ENCODE data around the gene MDFIC. TPM values are rescaled to one million over a fixed set of nuclear protein-coding genes. Genes with fewer than 3 reads are reported as not detected.

Gene MDFIC
- total RNA-seq, 1 donor from 2014 or later, result 10.1 TPM

DNA sequence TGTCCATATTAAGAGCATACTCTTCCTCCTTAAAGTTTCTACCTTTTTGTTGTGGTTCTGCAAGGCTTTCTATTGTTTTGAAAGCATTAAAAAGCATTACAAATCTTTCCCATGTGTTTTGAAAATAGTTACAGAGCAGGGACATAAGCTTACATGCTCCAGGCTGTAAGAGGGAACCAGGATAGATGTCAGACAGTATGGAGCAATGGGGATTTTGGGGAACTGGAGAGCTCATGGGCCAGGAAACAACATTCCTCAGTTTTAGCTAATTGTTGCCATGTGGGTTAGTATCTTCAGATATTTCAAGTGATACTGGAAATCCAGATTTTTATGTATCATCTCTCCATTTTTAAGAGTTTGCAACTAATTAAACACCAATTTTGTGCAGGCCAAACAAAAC, 3.5 kb downstream of the MDFIC start:
- H3K4me1 Mint-ChIP-seq, result peaks cover 13% of the 10 kb centered on the region
- no peaks in the 10 kb centered on the region for H3K36me3 Mint-ChIP-seq (ENCODE audit: low read depth)
- H3K27me3 Mint-ChIP-seq (ENCODE audit: low read depth), result no peaks in the 10 kb centered on the region
- H3K4me3 Mint-ChIP-seq, result no peak overlapping the region
- DNase-seq (ENCODE audit: low read depth, low spot score), result no peak
- no peaks in the 10 kb centered on the region for H3K9me3 Mint-ChIP-seq
- TF ChIP-seq, protein P1, sequence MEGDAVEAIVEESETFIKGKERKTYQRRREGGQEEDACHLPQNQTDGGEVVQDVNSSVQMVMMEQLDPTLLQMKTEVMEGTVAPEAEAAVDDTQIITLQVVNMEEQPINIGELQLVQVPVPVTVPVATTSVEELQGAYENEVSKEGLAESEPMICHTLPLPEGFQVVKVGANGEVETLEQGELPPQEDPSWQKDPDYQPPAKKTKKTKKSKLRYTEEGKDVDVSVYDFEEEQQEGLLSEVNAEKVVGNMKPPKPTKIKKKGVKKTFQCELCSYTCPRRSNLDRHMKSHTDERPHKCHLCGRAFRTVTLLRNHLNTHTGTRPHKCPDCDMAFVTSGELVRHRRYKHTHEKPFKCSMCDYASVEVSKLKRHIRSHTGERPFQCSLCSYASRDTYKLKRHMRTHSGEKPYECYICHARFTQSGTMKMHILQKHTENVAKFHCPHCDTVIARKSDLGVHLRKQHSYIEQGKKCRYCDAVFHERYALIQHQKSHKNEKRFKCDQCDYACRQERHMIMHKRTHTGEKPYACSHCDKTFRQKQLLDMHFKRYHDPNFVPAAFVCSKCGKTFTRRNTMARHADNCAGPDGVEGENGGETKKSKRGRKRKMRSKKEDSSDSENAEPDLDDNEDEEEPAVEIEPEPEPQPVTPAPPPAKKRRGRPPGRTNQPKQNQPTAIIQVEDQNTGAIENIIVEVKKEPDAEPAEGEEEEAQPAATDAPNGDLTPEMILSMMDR (conservative IDR thresholded peaks at IDR 0.05), result no peak
- no peak overlapping the region for H3K27ac Mint-ChIP-seq (ENCODE audit: unreplicated experiment)

GRCh38 chr7:114928060-114928459, 6.2 kb downstream of the MDFIC start:
- Mint-ChIP-seq H3K27ac (ENCODE audit: unreplicated experiment) (no peak overlapping the region), H3K4me3 (no peak overlapping the region), H3K36me3 (ENCODE audit: low read depth) (no peaks in the 10 kb centered on the region), H3K4me1 (peaks cover 9% of the 10 kb centered on the region), H3K27me3 (ENCODE audit: low read depth) (no peaks in the 10 kb centered on the region), H3K9me3 (no peaks in the 10 kb centered on the region)
- TF ChIP-seq, protein P1 (conservative IDR thresholded peaks at IDR 0.05), result no peak
- no peak for DNase-seq (ENCODE audit: low read depth, low spot score)

GRCh38 chr7:114929570-114929969, 7.7 kb downstream of the MDFIC start:
- Mint-ChIP-seq H3K27me3 (ENCODE audit: low read depth) (no peaks in the 10 kb centered on the region), H3K4me3 (no peak overlapping the region), H3K27ac (ENCODE audit: unreplicated experiment) (no peak overlapping the region), H3K4me1 (no peaks in the 10 kb centered on the region), H3K9me3 (no peaks in the 10 kb centered on the region), H3K36me3 (ENCODE audit: low read depth) (no peaks in the 10 kb centered on the region)
- no peak for DNase-seq (ENCODE audit: low read depth, low spot score)
- TF ChIP-seq, protein P1 (conservative IDR thresholded peaks at IDR 0.05), result no peak

DNA sequence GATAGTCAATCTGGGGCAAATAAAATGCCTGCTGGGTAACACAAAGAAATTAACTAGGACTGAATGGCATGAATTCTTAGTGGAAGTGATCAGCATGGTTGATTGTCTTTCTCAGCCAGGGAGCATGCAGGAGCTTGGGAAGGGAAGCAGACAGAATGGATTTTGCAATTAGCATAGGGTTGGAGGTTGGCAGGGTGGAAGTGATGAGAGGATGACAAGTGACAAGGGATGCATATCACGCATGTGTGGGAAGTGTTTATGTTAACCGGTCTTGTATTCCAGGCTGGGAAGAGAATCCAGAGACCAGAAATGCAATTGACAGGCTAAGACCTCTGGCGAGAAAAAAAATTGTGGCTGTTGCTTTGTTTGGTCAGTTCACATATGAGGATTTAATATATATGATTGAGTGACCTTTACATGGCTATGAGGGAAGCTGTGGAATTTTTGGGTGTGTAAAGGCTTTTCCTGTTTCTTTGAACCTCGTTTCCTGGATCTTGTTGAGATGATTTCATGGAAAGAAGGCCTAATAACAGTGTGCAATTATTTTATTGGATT, 8.3 kb downstream of the MDFIC start:
- no peaks in the 10 kb centered on the region for H3K36me3 Mint-ChIP-seq (ENCODE audit: low read depth)
- H3K4me3 Mint-ChIP-seq, result no peak overlapping the region
- H3K9me3 Mint-ChIP-seq, result no peaks in the 10 kb centered on the region
- no peak overlapping the region for H3K27ac Mint-ChIP-seq (ENCODE audit: unreplicated experiment)
- no peaks in the 10 kb centered on the region for H3K27me3 Mint-ChIP-seq (ENCODE audit: low read depth)
- H3K4me1 Mint-ChIP-seq, result no peaks in the 10 kb centered on the region
- TF ChIP-seq, protein P1 (conservative IDR thresholded peaks at IDR 0.05), result no peak
- no peak for DNase-seq (ENCODE audit: low read depth, low spot score)

GRCh38 chr7:114930829-114931655, 9.1 kb downstream of the MDFIC start:
- DNase-seq (ENCODE audit: low read depth, low spot score), result no peak
- Mint-ChIP-seq H3K4me3 (no peak overlapping the region), H3K36me3 (ENCODE audit: low read depth) (no peaks in the 10 kb centered on the region), H3K4me1 (no peaks in the 10 kb centered on the region), H3K9me3 (no peaks in the 10 kb centered on the region), H3K27me3 (ENCODE audit: low read depth) (no peaks in the 10 kb centered on the region), H3K27ac (ENCODE audit: unreplicated experiment) (no peak overlapping the region)
- TF ChIP-seq, protein P1 (conservative IDR thresholded peaks at IDR 0.05), result no peak
